HEK293 (cell line): ENCODE data around the gene TTC27.

ENCODE experiments used
- CTCF ChIA-PET: fragments of 350-600 bp; formaldehyde crosslinking; extraction: SDS; loops from one replicate; lab custom pipeline; 2021; ENCODE audit warnings: antibody characterized with exemption; lab: Yijun Ruan, JAX
- POLR2A ChIA-PET: fragments of 300-600 bp; formaldehyde crosslinking; extraction: SDS; loops from one replicate; lab custom pipeline; 2020; ENCODE audit warnings: antibody characterized with exemption, inconsistent platforms; lab: Yijun Ruan, JAX
- H3K27ac ChIP-seq: fragments of 200-500 bp; sonication (Bioruptor generic); 2 replicates; pipeline ENCODE4 v1.5.1; 2014; ENCODE audit warnings: low read depth, low read length, control low read depth, inconsistent platforms; ENCODE audit errors: extremely low read depth
- H3K36me3 ChIP-seq, 2 experiments: fragments of 200-500 bp in 1 of 2; sonication (Bioruptor generic) in 1 of 2; 1 replicate in 1 of 2; 2 replicates in 1 of 2; pipeline ENCODE4 v1.5.1; 2014 to 2017; ENCODE audit warnings: inconsistent platforms in 2 of 2, low read length in 2 of 2; ENCODE audit not compliant: control insufficient read depth in 2 of 2, insufficient read depth in 1 of 2
- H3K4me1 ChIP-seq: fragments of 200-500 bp; sonication (Bioruptor generic); 2 replicates; pipeline ENCODE4 v1.5.1; 2014; ENCODE audit warnings: mild to moderate bottlenecking, low read length, inconsistent platforms; ENCODE audit not compliant: control insufficient read depth, insufficient read depth
- H3K4me3 ChIP-seq: 2 replicates; pipeline ENCODE4 v1.5.1; 2011; ENCODE audit warnings: low read depth, mild to moderate bottlenecking, control low read depth, low read length, moderate library complexity
- H3K9me3 ChIP-seq: fragments of 200-500 bp; sonication (Bioruptor generic); 2 replicates; pipeline ENCODE4 v1.5.1; 2014; ENCODE audit warnings: low read depth, low read length, inconsistent platforms; ENCODE audit not compliant: control insufficient read depth, insufficient read depth
- MYNN ChIP-seq: fragments of 450-650 bp; formaldehyde crosslinking; IDR thresholded peaks from 2 replicates; pipeline ENCODE4 v1.5.1; 2016; ENCODE audit warnings: missing biosample characterization, missing genetic modification characterization, borderline replicate concordance
- PRDM4 ChIP-seq: fragments of 450-650 bp; formaldehyde crosslinking; IDR thresholded peaks from 2 replicates; pipeline ENCODE4 v1.5.1; 2017; ENCODE audit warnings: missing biosample characterization, missing genetic modification characterization
- SCRT1 ChIP-seq: fragments of 450-650 bp; formaldehyde crosslinking; IDR thresholded peaks from 2 replicates; pipeline ENCODE4 v1.5.1; 2016; ENCODE audit warnings: missing biosample characterization, missing genetic modification characterization, borderline replicate concordance
- SP3 ChIP-seq: fragments of 450-650 bp; formaldehyde crosslinking; IDR thresholded peaks from 2 replicates; pipeline ENCODE4 v1.5.1; 2016; ENCODE audit warnings: missing biosample characterization, missing genetic modification characterization
- SP7 ChIP-seq: fragments of 450-650 bp; formaldehyde crosslinking; IDR thresholded peaks from 2 replicates; pipeline ENCODE4 v1.5.1; 2016; ENCODE audit warnings: missing biosample characterization, missing genetic modification characterization
- ZBTB11 ChIP-seq: fragments of 450-650 bp; formaldehyde crosslinking; conservative IDR thresholded peaks from 2 replicates; pipeline ENCODE4 v1.5.1; 2016; ENCODE audit warnings: low read depth, missing biosample characterization, missing genetic modification characterization
- ZNF16 ChIP-seq: fragments of 450-650 bp; formaldehyde crosslinking; IDR thresholded peaks from 2 replicates; pipeline ENCODE4 v1.5.1; 2016; ENCODE audit warnings: low read depth, missing biosample characterization, missing genetic modification characterization
- ZNF239 ChIP-seq: fragments of 450-650 bp; formaldehyde crosslinking; IDR thresholded peaks from 2 replicates; pipeline ENCODE4 v1.5.1; 2016; ENCODE audit warnings: missing biosample characterization, missing genetic modification characterization
- ZNF350 ChIP-seq: fragments of 450-650 bp; formaldehyde crosslinking; IDR thresholded peaks from 2 replicates; pipeline ENCODE4 v1.5.0; 2017; ENCODE audit warnings: missing biosample characterization, mild to moderate bottlenecking, missing genetic modification characterization
- ZNF391 ChIP-seq: fragments of 450-650 bp; formaldehyde crosslinking; IDR thresholded peaks from 2 replicates; pipeline ENCODE4 v1.5.1; 2016; ENCODE audit warnings: low read depth, missing biosample characterization, missing genetic modification characterization, borderline replicate concordance
- ZNF514 ChIP-seq: fragments of 450-650 bp; formaldehyde crosslinking; IDR thresholded peaks from 2 replicates; pipeline ENCODE4 v1.5.1; 2016; ENCODE audit warnings: missing biosample characterization, missing genetic modification characterization
- ZNF530 ChIP-seq: fragments of 450-650 bp; formaldehyde crosslinking; IDR thresholded peaks from 2 replicates; pipeline ENCODE4 v1.5.1; 2016; ENCODE audit warnings: low read depth, missing biosample characterization, missing genetic modification characterization
- ZNF555 ChIP-seq: fragments of 450-650 bp; formaldehyde crosslinking; conservative IDR thresholded peaks from 2 replicates; pipeline ENCODE4 v1.5.1; 2017; ENCODE audit warnings: missing biosample characterization, mild to moderate bottlenecking, missing genetic modification characterization, inconsistent platforms
- ZNF571 ChIP-seq: fragments of 450-650 bp; formaldehyde crosslinking; IDR thresholded peaks from 2 replicates; pipeline ENCODE4 v1.5.0; 2017; ENCODE audit warnings: missing biosample characterization, missing genetic modification characterization
- ZNF600 ChIP-seq: fragments of 450-650 bp; formaldehyde crosslinking; IDR thresholded peaks from 2 replicates; pipeline ENCODE4 v1.5.1; 2016; ENCODE audit warnings: missing biosample characterization, missing genetic modification characterization
- ZNF624 ChIP-seq: fragments of 450-650 bp; formaldehyde crosslinking; IDR thresholded peaks from 2 replicates; pipeline ENCODE4 v1.5.1; 2017; ENCODE audit warnings: missing biosample characterization, missing genetic modification characterization
- ZNF707 ChIP-seq: fragments of 450-650 bp; formaldehyde crosslinking; IDR thresholded peaks from 2 replicates; pipeline ENCODE4 v1.5.1; 2016; ENCODE audit warnings: missing biosample characterization, missing genetic modification characterization
- ZNF76 ChIP-seq: fragments of 450-650 bp; formaldehyde crosslinking; IDR thresholded peaks from 2 replicates; pipeline ENCODE4; 2016; ENCODE audit warnings: low read depth, missing biosample characterization, missing genetic modification characterization, borderline replicate concordance
- ZSCAN4 ChIP-seq: fragments of 450-650 bp; formaldehyde crosslinking; IDR thresholded peaks from 2 replicates; pipeline ENCODE4 v1.5.1; 2017; ENCODE audit warnings: missing biosample characterization, missing genetic modification characterization
- TF ChIP-seq, protein P1 (sequence below): fragments of 450-650 bp; formaldehyde crosslinking; IDR thresholded peaks from 2 replicates; pipeline ENCODE4 v1.5.1; 2017; ENCODE audit warnings: missing biosample characterization, missing genetic modification characterization
- TF ChIP-seq, protein P2 (sequence below): fragments of 450-650 bp; formaldehyde crosslinking; IDR thresholded peaks from 2 replicates; pipeline ENCODE4 v1.5.1; 2016; ENCODE audit warnings: missing biosample characterization, missing genetic modification characterization

Gene TTC27

DNA sequence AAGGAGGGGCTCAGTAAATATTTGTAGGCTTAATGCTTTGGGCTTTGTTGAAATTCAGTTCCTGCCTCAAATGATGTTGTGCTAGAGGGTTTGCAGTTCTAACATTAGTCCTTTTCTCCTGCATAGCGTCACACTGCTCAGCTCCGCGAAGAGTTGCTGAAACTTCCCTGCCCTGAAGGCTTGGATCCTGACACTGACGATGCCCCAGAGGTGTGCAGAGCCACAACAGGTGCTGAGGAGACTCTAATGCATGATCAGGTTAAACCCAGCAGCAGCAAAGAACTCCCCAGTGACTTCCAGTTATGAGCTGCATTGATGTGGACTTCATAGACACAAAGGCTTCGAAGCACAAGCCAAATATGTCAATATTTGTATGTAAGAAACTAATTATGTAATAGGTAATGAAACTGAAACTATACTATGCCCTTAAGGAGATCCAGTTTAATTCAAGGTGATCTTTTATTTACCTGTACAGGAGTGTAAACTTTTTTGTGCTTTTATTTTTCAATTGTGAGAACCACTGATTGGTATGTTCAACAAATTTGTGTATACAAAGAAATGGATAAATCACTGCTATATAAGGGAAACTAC lies 10.2 kb upstream of the TTC27 start:
- Histone ChIP-seq H3K4me3 (no peak overlapping the region), H3K36me3 (peaks cover 25 to 62% of the 10 kb centered on the region in 2 experiments), H3K4me1 (no peaks in the 10 kb centered on the region), H3K27ac (no peak overlapping the region), H3K9me3 (no peaks in the 10 kb centered on the region)
- POLR2A ChIA-PET, result no interaction called here
- no peak for TF ChIP-seq SP7
- no peak for TF ChIP-seq SP3 (tag by site-specific recombination)
- TF ChIP-seq, protein P1, sequence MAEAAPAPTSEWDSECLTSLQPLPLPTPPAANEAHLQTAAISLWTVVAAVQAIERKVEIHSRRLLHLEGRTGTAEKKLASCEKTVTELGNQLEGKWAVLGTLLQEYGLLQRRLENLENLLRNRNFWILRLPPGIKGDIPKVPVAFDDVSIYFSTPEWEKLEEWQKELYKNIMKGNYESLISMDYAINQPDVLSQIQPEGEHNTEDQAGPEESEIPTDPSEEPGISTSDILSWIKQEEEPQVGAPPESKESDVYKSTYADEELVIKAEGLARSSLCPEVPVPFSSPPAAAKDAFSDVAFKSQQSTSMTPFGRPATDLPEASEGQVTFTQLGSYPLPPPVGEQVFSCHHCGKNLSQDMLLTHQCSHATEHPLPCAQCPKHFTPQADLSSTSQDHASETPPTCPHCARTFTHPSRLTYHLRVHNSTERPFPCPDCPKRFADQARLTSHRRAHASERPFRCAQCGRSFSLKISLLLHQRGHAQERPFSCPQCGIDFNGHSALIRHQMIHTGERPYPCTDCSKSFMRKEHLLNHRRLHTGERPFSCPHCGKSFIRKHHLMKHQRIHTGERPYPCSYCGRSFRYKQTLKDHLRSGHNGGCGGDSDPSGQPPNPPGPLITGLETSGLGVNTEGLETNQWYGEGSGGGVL, result no peak
- TF ChIP-seq ZNF707 (tag by site-specific recombination), result no peak
- TF ChIP-seq, protein P2, sequence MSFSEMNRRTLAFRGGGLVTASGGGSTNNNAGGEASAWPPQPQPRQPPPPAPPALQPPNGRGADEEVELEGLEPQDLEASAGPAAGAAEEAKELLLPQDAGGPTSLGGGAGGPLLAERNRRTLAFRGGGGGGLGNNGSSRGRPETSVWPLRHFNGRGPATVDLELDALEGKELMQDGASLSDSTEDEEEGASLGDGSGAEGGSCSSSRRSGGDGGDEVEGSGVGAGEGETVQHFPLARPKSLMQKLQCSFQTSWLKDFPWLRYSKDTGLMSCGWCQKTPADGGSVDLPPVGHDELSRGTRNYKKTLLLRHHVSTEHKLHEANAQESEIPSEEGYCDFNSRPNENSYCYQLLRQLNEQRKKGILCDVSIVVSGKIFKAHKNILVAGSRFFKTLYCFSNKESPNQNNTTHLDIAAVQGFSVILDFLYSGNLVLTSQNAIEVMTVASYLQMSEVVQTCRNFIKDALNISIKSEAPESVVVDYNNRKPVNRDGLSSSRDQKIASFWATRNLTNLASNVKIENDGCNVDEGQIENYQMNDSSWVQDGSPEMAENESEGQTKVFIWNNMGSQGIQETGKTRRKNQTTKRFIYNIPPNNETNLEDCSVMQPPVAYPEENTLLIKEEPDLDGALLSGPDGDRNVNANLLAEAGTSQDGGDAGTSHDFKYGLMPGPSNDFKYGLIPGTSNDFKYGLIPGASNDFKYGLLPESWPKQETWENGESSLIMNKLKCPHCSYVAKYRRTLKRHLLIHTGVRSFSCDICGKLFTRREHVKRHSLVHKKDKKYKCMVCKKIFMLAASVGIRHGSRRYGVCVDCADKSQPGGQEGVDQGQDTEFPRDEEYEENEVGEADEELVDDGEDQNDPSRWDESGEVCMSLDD, result no peak
- no peak for TF ChIP-seq ZBTB11 (tag by site-specific recombination)
- TF ChIP-seq ZNF350, result no peak
- no peak for TF ChIP-seq ZNF514
- CTCF ChIA-PET, result interaction anchor here (0.6 kb wide), 1 partner anchor 57 kb away, joined by 4 read pairs; no protein-coding TSS in a partner anchor

GRCh38 chr2:32622570-32623310 lies 5.1 kb upstream of the TTC27 start:
- Histone ChIP-seq H3K4me3 (no peak overlapping the region), H3K36me3 (peaks cover 7 to 32% of the 10 kb centered on the region in 2 experiments), H3K27ac (no peak overlapping the region), H3K9me3 (no peaks in the 10 kb centered on the region), H3K4me1 (0 out of 2 replicates have a peak, but pooled peaks cover 3% of the 10 kb centered on the region)
- ChIA-PET POLR2A (no interaction called here), CTCF (interaction anchor here (0.6 kb wide), 1 partner anchor 821 kb away, joined by 4 read pairs; no protein-coding TSS in a partner anchor)
- TF ChIP-seq ZNF391 (tag by site-specific recombination) (no peak), PRDM4 (no peak), ZNF571 (tag by site-specific recombination) (no peak), ZNF600 (tag by site-specific recombination) (no peak), ZNF239 (tag by site-specific recombination) (no peak), ZNF624 (tag by site-specific recombination) (no peak), ZNF530 (no peak), ZSCAN4 (tag by site-specific recombination) (no peak), ZNF76 (tag by site-specific recombination) (no peak), ZNF16 (tag by site-specific recombination) (no peak), ZNF555 (no peak), SCRT1 (tag by site-specific recombination) (no peak), MYNN (tag by site-specific recombination) (no peak)
